Activated T-helper 17 cell treated with anti-CD3 and anti-CD28 coated beads, Interleukin-2, amount 50 U/mL, for 72 hours (primary cell): ENCODE data around the gene IL17RD. TPM values are rescaled to one million over a fixed set of nuclear protein-coding genes. Genes with fewer than 3 reads are reported as not detected.

Experiments used
- ATAC-seq: fragments of 150-1000 bp; cut with Tn5 transposase; replicated peaks from 2 replicates; pipeline ENCODE4 v1.10.0; 2021; ENCODE audit warnings: mild to moderate bottlenecking, moderate library complexity
- H3K27ac Mint-ChIP-seq: one replicate; pipeline ENCODE4 v1.8.0; 2022; ENCODE audit warnings: mixed read lengths
- H3K27me3 Mint-ChIP-seq: one replicate; pipeline ENCODE4 v1.8.0; 2022; ENCODE audit warnings: mixed read lengths
- H3K36me3 Mint-ChIP-seq: one replicate; pipeline ENCODE4 v1.8.0; 2022; ENCODE audit warnings: low read depth, mild to moderate bottlenecking, mixed read lengths
- H3K4me1 Mint-ChIP-seq: one replicate; pipeline ENCODE4 v1.8.0; 2022; ENCODE audit warnings: mixed read lengths
- H3K4me3 Mint-ChIP-seq: one replicate; pipeline ENCODE4 v1.8.0; 2022; ENCODE audit warnings: mild to moderate bottlenecking, mixed read lengths
- H3K9me3 Mint-ChIP-seq: one replicate; pipeline ENCODE4 v1.8.0; 2022; ENCODE audit warnings: mixed read lengths
- total RNA-seq, 2 donors: library from RNA; stranded (reverse); gene quantifications; one replicate each; pipeline ENCODE4 v1.2.3, GENCODE V29; 2022

IL17RD gene
- total RNA-seq = under 1 TPM; 0.15 to 0.48 TPM

DNA sequence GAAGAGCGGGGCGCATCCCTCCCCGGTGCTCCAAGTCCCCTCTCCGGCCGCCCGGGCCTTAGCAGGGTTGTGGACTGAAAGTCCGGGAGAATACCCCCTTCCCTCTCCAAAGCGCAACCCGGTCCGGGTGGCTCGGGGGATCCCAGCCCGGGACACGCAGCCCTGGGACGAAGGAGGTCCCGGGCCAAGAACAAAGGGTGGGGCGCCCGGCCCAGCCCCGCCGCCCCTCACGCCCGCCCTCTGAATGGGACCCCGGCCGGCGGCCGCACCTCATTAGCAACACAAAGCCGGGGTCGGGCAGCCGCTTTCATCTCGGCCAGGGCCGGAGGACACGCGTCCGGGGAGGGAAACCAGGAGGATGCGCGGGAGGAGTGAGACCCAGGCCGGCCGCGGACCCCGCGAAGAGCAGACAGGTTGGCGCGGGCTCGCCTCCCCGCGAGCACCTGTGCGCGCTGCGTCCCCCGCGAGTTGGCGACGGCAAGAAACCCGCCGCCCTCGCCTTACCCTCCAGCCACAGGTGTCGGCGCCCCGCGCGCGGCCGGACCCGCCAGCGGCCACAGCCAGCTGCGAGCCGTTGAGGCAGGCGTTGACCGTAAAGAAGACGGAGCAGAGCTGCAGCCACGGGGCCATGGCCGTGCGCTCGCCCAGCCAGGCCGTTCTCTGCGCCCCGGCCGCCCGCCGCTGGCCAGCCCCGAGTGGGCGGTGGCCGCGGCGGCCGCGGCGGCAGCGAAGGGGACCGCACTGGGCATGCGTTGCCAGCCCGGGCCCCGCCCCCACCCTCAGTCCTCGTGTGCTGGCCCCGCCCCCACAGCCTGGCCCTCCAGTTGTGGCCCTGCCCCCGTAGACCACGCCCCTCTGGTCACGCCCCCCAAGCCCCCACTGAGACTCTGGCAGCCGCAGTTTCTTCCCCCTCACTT lies at the start of gene IL17RD:
TSS of gene IL17RD (minus strand) at position 697 of the 917 bp plus-strand sequence. CDS start at position 630, 67 bp downstream.
- H3K4me3 Mint-ChIP-seq = peak within 1 kb of the TSS; percentile 77
- H3K9me3 Mint-ChIP-seq = no peaks in the 10 kb centered on the region
- peak; percentile 73 for ATAC-seq
- no peak within 1 kb of the TSS for H3K27ac Mint-ChIP-seq
- H3K4me1 Mint-ChIP-seq = peaks cover 5% of the 10 kb centered on the region
- no peaks in the 10 kb centered on the region for H3K36me3 Mint-ChIP-seq
- H3K27me3 Mint-ChIP-seq = peaks cover 62% of the 10 kb centered on the region

DNA sequence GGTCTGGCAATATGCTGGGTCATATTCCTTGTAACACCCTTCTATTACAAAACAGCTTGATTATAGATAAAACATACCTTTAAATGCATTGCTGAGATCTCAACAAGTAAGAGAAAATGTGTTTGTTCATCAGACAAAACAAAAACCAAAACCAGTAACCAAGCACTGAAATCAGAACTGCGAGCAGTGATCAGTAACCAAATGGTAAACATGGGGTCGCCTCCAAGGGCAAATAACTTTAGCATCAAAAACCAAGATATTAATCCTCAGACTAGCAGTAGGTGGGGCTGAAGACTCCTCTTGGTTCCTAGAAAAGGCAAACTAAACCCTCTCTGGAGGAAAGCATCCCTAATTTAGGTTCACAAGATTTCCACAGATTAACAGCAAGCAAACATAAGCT lies 41.3 kb upstream of the IL17RD start:
- no peaks in the 10 kb centered on the region for H3K36me3 Mint-ChIP-seq
- H3K27ac Mint-ChIP-seq = no peak overlapping the region
- H3K4me1 Mint-ChIP-seq = no peaks in the 10 kb centered on the region
- H3K9me3 Mint-ChIP-seq = no peaks in the 10 kb centered on the region
- H3K27me3 Mint-ChIP-seq = no peaks in the 10 kb centered on the region
- no peak overlapping the region for H3K4me3 Mint-ChIP-seq
- ATAC-seq = no peak

GRCh38 chr3:57199895-57200297 lies 34.7 kb upstream of the IL17RD start, which contains the start of gene HESX1:
HESX1 (minus strand) TSS chr3:57199978; CDS start chr3:57199918, 60 bp downstream.
- Mint-ChIP-seq H3K9me3 (no peaks in the 10 kb centered on the region), H3K4me1 (no peaks in the 10 kb centered on the region), H3K27me3 (peaks cover 8% of the 10 kb centered on the region), H3K36me3 (no peaks in the 10 kb centered on the region), H3K27ac (no peak within 1 kb of the TSS), H3K4me3 (no peak within 1 kb of the TSS)
- no peak for ATAC-seq

GRCh38 chr3:57194641-57195040 lies 29.5 kb upstream of the IL17RD start:
- Mint-ChIP-seq H3K27ac (no peak overlapping the region), H3K36me3 (no peaks in the 10 kb centered on the region), H3K9me3 (no peaks in the 10 kb centered on the region), H3K4me1 (no peaks in the 10 kb centered on the region), H3K27me3 (peaks cover 19% of the 10 kb centered on the region), H3K4me3 (no peak overlapping the region)
- ATAC-seq = no peak

- no peak for ATAC-seq
- H3K4me3 Mint-ChIP-seq = no peak overlapping the region
- H3K27me3 Mint-ChIP-seq = peaks cover 16% of the 10 kb centered on the region
- no peaks in the 10 kb centered on the region for H3K9me3 Mint-ChIP-seq
- no peaks in the 10 kb centered on the region for H3K4me1 Mint-ChIP-seq
- H3K36me3 Mint-ChIP-seq = no peaks in the 10 kb centered on the region
- no peak overlapping the region for H3K27ac Mint-ChIP-seq
Observed at GRCh38 chr3:57192028-57192427, 26.9 kb upstream of the IL17RD start.

- Mint-ChIP-seq H3K4me1 (no peaks in the 10 kb centered on the region), H3K27me3 (peaks cover 6% of the 10 kb centered on the region), H3K27ac (no peak overlapping the region), H3K9me3 (no peaks in the 10 kb centered on the region), H3K4me3 (no peak overlapping the region), H3K36me3 (no peaks in the 10 kb centered on the region)
- no peak for ATAC-seq
Observed at GRCh38 chr3:57184526-57184925, 19.4 kb upstream of the IL17RD start.

GRCh38 chr3:57179580-57180410 lies 14.6 kb upstream of the IL17RD start:
- no peak for ATAC-seq
- no peaks in the 10 kb centered on the region for H3K36me3 Mint-ChIP-seq
- H3K27me3 Mint-ChIP-seq = peaks cover 17% of the 10 kb centered on the region
- no peaks in the 10 kb centered on the region for H3K9me3 Mint-ChIP-seq
- H3K27ac Mint-ChIP-seq = no peak overlapping the region
- H3K4me1 Mint-ChIP-seq = no peaks in the 10 kb centered on the region
- no peak overlapping the region for H3K4me3 Mint-ChIP-seq

GRCh38 chr3:57176045-57176444 lies 10.9 kb upstream of the IL17RD start:
- Mint-ChIP-seq H3K9me3 (no peaks in the 10 kb centered on the region), H3K36me3 (no peaks in the 10 kb centered on the region), H3K4me3 (no peak overlapping the region), H3K27me3 (peaks cover 16% of the 10 kb centered on the region), H3K4me1 (no peaks in the 10 kb centered on the region), H3K27ac (no peak overlapping the region)
- no peak for ATAC-seq

DNA sequence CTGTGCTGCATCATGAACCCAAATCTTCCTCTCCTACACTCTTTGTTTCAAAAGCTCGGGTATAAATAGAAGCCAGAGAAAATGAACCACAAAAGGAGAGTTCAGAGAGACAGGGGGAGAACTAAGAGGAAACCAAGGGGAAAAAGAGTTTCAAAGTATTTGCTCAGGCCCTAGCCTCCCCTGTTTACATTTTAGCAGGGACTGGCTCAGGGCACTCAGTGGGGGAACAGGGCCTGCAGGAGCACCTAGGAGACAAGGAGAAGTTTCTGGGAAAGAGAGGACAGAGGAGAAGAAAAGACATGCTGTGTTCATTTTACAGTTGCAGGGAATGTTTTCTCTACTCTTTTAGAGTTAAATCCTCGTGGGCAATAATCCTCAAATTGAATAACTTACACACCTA lies 8.5 kb upstream of the IL17RD start:
- Mint-ChIP-seq H3K9me3 (no peaks in the 10 kb centered on the region), H3K36me3 (no peaks in the 10 kb centered on the region), H3K4me1 (no peaks in the 10 kb centered on the region), H3K4me3 (no peak overlapping the region), H3K27ac (no peak overlapping the region), H3K27me3 (peaks cover 20% of the 10 kb centered on the region)
- ATAC-seq = no peak

DNA sequence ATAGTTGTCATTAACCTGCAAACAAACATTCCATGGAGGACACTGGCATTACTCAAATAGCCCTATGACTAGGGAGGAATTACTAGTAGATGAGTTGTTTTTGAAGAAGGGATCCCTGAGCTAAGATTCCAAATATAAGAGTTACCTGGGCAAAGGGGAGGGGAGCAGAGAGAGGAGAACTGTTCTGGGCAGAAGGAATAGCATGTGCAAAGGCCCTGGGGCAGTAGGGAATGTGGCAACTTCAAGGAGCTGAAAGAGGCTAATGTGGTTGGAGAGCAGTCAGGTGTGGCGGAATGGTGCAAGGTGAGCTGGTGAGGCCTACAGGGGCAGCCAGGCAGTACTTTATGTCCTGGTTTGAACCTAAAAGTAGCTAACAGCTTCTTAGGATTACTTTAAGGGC lies 5.8 kb upstream of the IL17RD start:
- Mint-ChIP-seq H3K9me3 (no peaks in the 10 kb centered on the region), H3K4me3 (no peak overlapping the region), H3K27ac (no peak overlapping the region), H3K36me3 (no peaks in the 10 kb centered on the region), H3K4me1 (no peaks in the 10 kb centered on the region), H3K27me3 (peaks cover 42% of the 10 kb centered on the region)
- no peak for ATAC-seq

GRCh38 chr3:57169872-57170623 lies 4.9 kb upstream of the IL17RD start:
- Mint-ChIP-seq H3K4me1 (no peaks in the 10 kb centered on the region), H3K4me3 (peak overlapping the region; percentile 57), H3K9me3 (no peaks in the 10 kb centered on the region), H3K27ac (no peak overlapping the region), H3K27me3 (peaks cover 48% of the 10 kb centered on the region), H3K36me3 (no peaks in the 10 kb centered on the region)
- peak; percentile 81 for ATAC-seq

GRCh38 chr3:57169108-57169507 lies 4.0 kb upstream of the IL17RD start:
- Mint-ChIP-seq H3K27ac (no peak overlapping the region), H3K4me3 (peak overlapping the region; percentile 57), H3K27me3 (peaks cover 49% of the 10 kb centered on the region), H3K9me3 (no peaks in the 10 kb centered on the region), H3K4me1 (no peaks in the 10 kb centered on the region), H3K36me3 (no peaks in the 10 kb centered on the region)
- no peak for ATAC-seq

- no peak overlapping the region for H3K4me3 Mint-ChIP-seq
- peaks cover 54% of the 10 kb centered on the region for H3K27me3 Mint-ChIP-seq
- no peaks in the 10 kb centered on the region for H3K9me3 Mint-ChIP-seq
- no peak overlapping the region for H3K27ac Mint-ChIP-seq
- H3K36me3 Mint-ChIP-seq = no peaks in the 10 kb centered on the region
- ATAC-seq = no peak
- no peaks in the 10 kb centered on the region for H3K4me1 Mint-ChIP-seq
Observed at GRCh38 chr3:57168151-57168550, 3.0 kb upstream of the IL17RD start.

DNA sequence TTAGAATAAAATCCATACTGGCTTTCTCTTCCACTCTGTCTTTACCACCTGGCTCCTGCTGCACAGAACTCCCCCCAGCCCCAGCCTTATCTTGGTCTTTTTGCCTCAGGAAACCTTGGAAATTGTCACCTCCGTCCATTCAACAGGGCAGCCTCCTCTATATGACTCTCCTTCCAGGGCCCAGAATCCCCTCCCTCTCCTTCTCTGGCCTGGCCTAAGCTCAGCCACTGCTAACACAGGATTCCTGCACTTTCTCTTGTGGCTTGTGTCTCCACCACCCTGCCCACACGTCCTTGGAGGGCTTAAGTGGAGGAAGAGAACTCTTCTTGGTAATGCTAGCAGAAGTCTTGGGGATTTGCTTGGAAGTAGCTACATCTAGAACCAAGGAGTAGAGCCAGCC lies 1.5 kb upstream of the IL17RD start:
- Mint-ChIP-seq H3K4me3 (no peak overlapping the region), H3K36me3 (no peaks in the 10 kb centered on the region)
- no peak for ATAC-seq

More for the DNA sequence above, 1.5 kb upstream of the IL17RD start:
- H3K27me3 Mint-ChIP-seq = peaks cover 64% of the 10 kb centered on the region
- H3K4me1 Mint-ChIP-seq = peaks cover 5% of the 10 kb centered on the region
- no peaks in the 10 kb centered on the region for H3K9me3 Mint-ChIP-seq
- no peak overlapping the region for H3K27ac Mint-ChIP-seq
